ENCODE results near the gene SAE1. TPM values are rescaled to one million over a fixed set of nuclear protein-coding genes. Genes with fewer than 3 reads are reported as not detected.

SAE1 gene
- total RNA-seq, 1 donor from 2014 or later = 137 TPM

Small RNA genes within 50 kb of the gene (microRNA-seq; reads per million reads assigned to microRNA genes)
- not detected for gene MIR3190
- not detected for gene MIR3191

Other genes starting within 250 kb of the SAE1 start
- 3.4 to 3.9 TPM (median 3.9 TPM) in 3 replicates for gene NPAS1, start 111.0 kb upstream of the SAE1 start, total RNA-seq
- gene TMEM160, start 82.2 kb upstream of the SAE1 start, total RNA-seq = 35.4 to 38.1 TPM (median 36.2 TPM) in 3 replicates
- gene ZC3H4, start 17.1 kb upstream of the SAE1 start, total RNA-seq = 65.3 to 68.7 TPM (median 67.9 TPM) in 3 replicates
- gene BBC3, start 100.4 kb downstream of the SAE1 start, total RNA-seq = 19.1 to 19.6 TPM (median 19.5 TPM) in 3 replicates
- 45.6 to 49.2 TPM (median 46.8 TPM) in 3 replicates for gene CCDC9, start 125.7 kb downstream of the SAE1 start, total RNA-seq
- gene INAFM1, start 144.1 kb downstream of the SAE1 start, total RNA-seq = 24.4 to 25.1 TPM (median 24.6 TPM) in 3 replicates
- 0.47 to 1.2 TPM (median 0.98 TPM) in 3 replicates for gene C5AR1, start 179.0 kb downstream of the SAE1 start, total RNA-seq
- not detected in 3 replicates for gene C5AR2, start 201.3 kb downstream of the SAE1 start, total RNA-seq
- gene DHX34, start 218.5 kb downstream of the SAE1 start, total RNA-seq = 31.7 to 31.9 TPM (median 31.7 TPM) in 3 replicates

Measured in mesothelial cell of epicardium (in vitro differentiated cells).